Breast epithelium (tissue), 4 donors: ENCODE data around the gene DNM1. TPM values are rescaled to one million over a fixed set of nuclear protein-coding genes. Genes with fewer than 3 reads are reported as not detected.

Experiments used
- DNase-seq, 2 donors: peaks; one replicate each; pipeline ENCODE4 v3.0.0-alpha.2; 2019; ENCODE audit warnings: low spot score in 2 of 2
- H3K27ac ChIP-seq, 2 donors: fragments of 200-600 bp; sonication (generic) in 1 of 2; one replicate each; pipeline ENCODE4 v1.5.1; 2016 to 2019; ENCODE audit warnings: mild to moderate bottlenecking in 1 of 2
- H3K27me3 ChIP-seq, 2 donors: fragments of 200-600 bp; sonication (generic) in 1 of 2; one replicate each; pipeline versions ENCODE4 v1.5.1 to v1.6.0; 2017 to 2019; ENCODE audit warnings: control low read depth in 1 of 2, mild to moderate bottlenecking in 1 of 2
- H3K36me3 ChIP-seq: fragments of 200-600 bp; one replicate; pipeline ENCODE4 v1.5.1; 2019
- H3K4me1 ChIP-seq, 2 donors: fragments of 200-600 bp; sonication (generic); one replicate each; pipeline ENCODE4 v1.5.1; 2016 to 2019; ENCODE audit warnings: control low read depth in 1 of 2
- H3K4me3 ChIP-seq, 3 donors: fragments of 200-600 bp; sonication (generic); 1 replicate in 2 of 3; 2 replicates in 1 of 3; pipeline ENCODE4 v1.5.1; 2016 to 2019; ENCODE audit warnings: mild to moderate bottlenecking in 3 of 3, moderate library complexity in 2 of 3
- H3K9me3 ChIP-seq, 2 donors: fragments of 200-600 bp; sonication (generic) in 1 of 2; one replicate each; pipeline ENCODE4 v1.5.1; 2016 to 2019; ENCODE audit warnings: control low read depth in 1 of 2
- CTCF ChIP-seq, 3 donors: fragments of 450-650 bp; IDR thresholded peaks; one replicate each; pipeline ENCODE4 v1.5.1; 2016 to 2017; ENCODE audit warnings: antibody characterized with exemption in 3 of 3, mild to moderate bottlenecking in 3 of 3, moderate library complexity in 3 of 3
- POLR2A ChIP-seq: fragments of 450-650 bp; IDR thresholded peaks from one replicate; pipeline ENCODE4 v1.6.1; 2016; ENCODE audit warnings: antibody characterized with exemption, mild to moderate bottlenecking, moderate library complexity
- POLR2AphosphoS5 ChIP-seq, 3 donors: sonication (generic); formaldehyde crosslinking; IDR thresholded peaks; one replicate each; pipeline ENCODE4 v1.6.1; 2017; ENCODE audit warnings: antibody characterized with exemption in 3 of 3
- intact Hi-C: fragments of 100-400 bp; cut with DNase I; formaldehyde crosslinking; loops from one replicate; pipeline ENCODE4 v1.15.1; 2023; ENCODE audit warnings: low total_unique reads
- total RNA-seq, 3 donors: library from RNA; depleted of rRNA; stranded (reverse); fragments of >200 nt; gene quantifications; one replicate each; pipeline ENCODE4 v1.1.0, GENCODE V29; 2016

Gene DNM1
- total RNA-seq, 3 donors from 2014 or later: 11.3 to 36.0 (median 12.5) TPM

- Histone ChIP-seq H3K4me1 (peaks cover 0 to 4% of the 10 kb centered on the region in 2 donors), H3K36me3 (no peaks in the 10 kb centered on the region), H3K9me3 (no peaks in the 10 kb centered on the region), H3K27me3 (no peaks in the 10 kb centered on the region), H3K4me3 (no peak overlapping the region), H3K27ac (peak overlapping the region in 1 of 2 donors; percentile 32)
- intact Hi-C loops: no loop called here
- TF ChIP-seq CTCF (IDR thresholded peaks at IDR 0.05): no peak
- no peak for TF ChIP-seq POLR2A
- TF ChIP-seq POLR2AphosphoS5 (IDR thresholded peaks at IDR 0.05): no peak
- DNase-seq: no peak
Measured at GRCh38 chr9:128247226-128247803, 44.1 kb downstream of the DNM1 start.

GRCh38 chr9:128249558-128249907, 46.4 kb downstream of the DNM1 start:
- Histone ChIP-seq H3K27me3 (no peaks in the 10 kb centered on the region), H3K4me3 (peak overlapping the region in 2 of 3 donors; percentile 71 to 77), H3K4me1 (peaks cover 0 to 4% of the 10 kb centered on the region in 2 donors), H3K27ac (peak overlapping the region; percentile 57 to 70), H3K36me3 (no peaks in the 10 kb centered on the region), H3K9me3 (no peaks in the 10 kb centered on the region)
- intact Hi-C loops: no loop called here
- no peak for DNase-seq
- no peak for TF ChIP-seq POLR2AphosphoS5 (IDR thresholded peaks at IDR 0.05)
- no peak for TF ChIP-seq POLR2A
- no peak for TF ChIP-seq CTCF (IDR thresholded peaks at IDR 0.05)

- peak overlapping the region in 2 of 3 donors; percentile 71 to 77 for H3K4me3 ChIP-seq
- H3K27ac ChIP-seq: peak overlapping the region; percentile 57 to 70
Measured at GRCh38 chr9:128249908-128250838, 47.0 kb downstream of the DNM1 start.

GRCh38 chr9:128250839-128251731, 47.9 kb downstream of the DNM1 start:
- TF ChIP-seq POLR2AphosphoS5 (IDR thresholded peaks at IDR 0.05): no peak
- no peak for TF ChIP-seq POLR2A
- TF ChIP-seq CTCF (IDR thresholded peaks at IDR 0.05): no peak
- no peaks in the 10 kb centered on the region for H3K4me1 ChIP-seq
- intact Hi-C loops: no loop called here
- H3K27ac ChIP-seq: peak overlapping the region; percentile 57 to 70
- no peaks in the 10 kb centered on the region for H3K27me3 ChIP-seq
- no peaks in the 10 kb centered on the region for H3K36me3 ChIP-seq
- DNase-seq: no peak
- H3K4me3 ChIP-seq: peak overlapping the region in 2 of 3 donors; percentile 71 to 77
- H3K9me3 ChIP-seq: no peaks in the 10 kb centered on the region

More at GRCh38 chr9:128249908-128250838, 47.0 kb downstream of the DNM1 start:
- TF ChIP-seq CTCF (IDR thresholded peaks at IDR 0.05) (no peak), POLR2AphosphoS5 (IDR thresholded peaks at IDR 0.05) (no peak), POLR2A (no peak)
- Histone ChIP-seq H3K4me1 (peaks cover 0 to 4% of the 10 kb centered on the region in 2 donors), H3K27me3 (no peaks in the 10 kb centered on the region), H3K9me3 (no peaks in the 10 kb centered on the region), H3K36me3 (no peaks in the 10 kb centered on the region)
- peak; percentile 91 to 93 for DNase-seq
- intact Hi-C loops: no loop called here
